Tibial artery (tissue), 4 donors: Measurements from ENCODE around the gene SOX5.
"Not testable (repeated sequence)": the region's sequence is repeated elsewhere in the genome, so short reads cannot be mapped to it uniquely, and the experiment has no call there.

Source experiments
- DNase-seq, 2 donors: peaks; one replicate each; pipeline ENCODE4 v3.0.0-alpha.2; 2019
- H3K27ac ChIP-seq, 2 donors: fragments of 200-600 bp; sonication (generic) in 1 of 2; 1 replicate in 1 of 2; 2 replicates in 1 of 2; pipeline ENCODE4 v1.5.1; 2018 to 2019; ENCODE audit warnings: mild to moderate bottlenecking in 1 of 2
- H3K27me3 ChIP-seq, 2 donors: fragments of 200-600 bp; sonication (generic) in 1 of 2; one replicate each; pipeline versions ENCODE4 v1.5.1 to v1.6.0; 2016 to 2019
- H3K36me3 ChIP-seq, 3 donors: fragments of 200-600 bp; sonication (generic) in 2 of 3; one replicate each; pipeline ENCODE4 v1.5.1; 2016 to 2019; ENCODE audit warnings: mild to moderate bottlenecking in 2 of 3
- H3K4me1 ChIP-seq, 4 donors: fragments of 200-600 bp; sonication (generic) in 2 of 4; 1 replicate in 3 of 4; 2 replicates in 1 of 4; pipeline ENCODE4 v1.5.1; 2016 to 2019
- H3K4me3 ChIP-seq, 2 donors: fragments of 200-600 bp; sonication (generic) in 1 of 2; 1 replicate in 1 of 2; 2 replicates in 1 of 2; pipeline ENCODE4 v1.5.1; 2018 to 2019; ENCODE audit warnings: mild to moderate bottlenecking in 2 of 2
- H3K9me3 ChIP-seq, 3 donors: fragments of 200-600 bp; sonication (generic) in 1 of 3; one replicate each; pipeline ENCODE4 v1.5.1; 2016 to 2019
- intact Hi-C: fragments of 100-400 bp; cut with DNase I; formaldehyde crosslinking; loops from one replicate; pipeline ENCODE4 v1.15.0; 2023; ENCODE audit warnings: low total_unique reads
- TF ChIP-seq, protein P1 (sequence below), 2 experiments: fragments of 200-600 bp in 1 of 2; fragments of 450-650 bp in 1 of 2; IDR thresholded peaks; one replicate each; pipeline ENCODE4 v1.5.1; 2017 to 2019; ENCODE audit warnings: antibody characterized with exemption in 2 of 2, mild to moderate bottlenecking in 1 of 2, moderate library complexity in 1 of 2

The SOX5 gene

GRCh38 chr12:23824358-23824757 lies 125.1 kb downstream of the SOX5 start:
- Histone ChIP-seq H3K36me3 (peaks cover 0 to 5% (median 0%) of the 10 kb centered on the region in 3 donors), H3K27ac (no peak overlapping the region), H3K9me3 (no peaks in the 10 kb centered on the region), H3K4me1 (no peaks in the 10 kb centered on the region), H3K4me3 (no peak overlapping the region), H3K27me3 (no peaks in the 10 kb centered on the region)
- intact Hi-C loops = no loop called here
- no peak for DNase-seq
- TF ChIP-seq, protein P1, sequence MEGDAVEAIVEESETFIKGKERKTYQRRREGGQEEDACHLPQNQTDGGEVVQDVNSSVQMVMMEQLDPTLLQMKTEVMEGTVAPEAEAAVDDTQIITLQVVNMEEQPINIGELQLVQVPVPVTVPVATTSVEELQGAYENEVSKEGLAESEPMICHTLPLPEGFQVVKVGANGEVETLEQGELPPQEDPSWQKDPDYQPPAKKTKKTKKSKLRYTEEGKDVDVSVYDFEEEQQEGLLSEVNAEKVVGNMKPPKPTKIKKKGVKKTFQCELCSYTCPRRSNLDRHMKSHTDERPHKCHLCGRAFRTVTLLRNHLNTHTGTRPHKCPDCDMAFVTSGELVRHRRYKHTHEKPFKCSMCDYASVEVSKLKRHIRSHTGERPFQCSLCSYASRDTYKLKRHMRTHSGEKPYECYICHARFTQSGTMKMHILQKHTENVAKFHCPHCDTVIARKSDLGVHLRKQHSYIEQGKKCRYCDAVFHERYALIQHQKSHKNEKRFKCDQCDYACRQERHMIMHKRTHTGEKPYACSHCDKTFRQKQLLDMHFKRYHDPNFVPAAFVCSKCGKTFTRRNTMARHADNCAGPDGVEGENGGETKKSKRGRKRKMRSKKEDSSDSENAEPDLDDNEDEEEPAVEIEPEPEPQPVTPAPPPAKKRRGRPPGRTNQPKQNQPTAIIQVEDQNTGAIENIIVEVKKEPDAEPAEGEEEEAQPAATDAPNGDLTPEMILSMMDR (IDR thresholded peaks at IDR 0.05) = no peak

- H3K4me3 ChIP-seq, DNase-seq, intact Hi-C loops, H3K36me3 ChIP-seq, H3K27ac ChIP-seq, H3K27me3 ChIP-seq, H3K9me3 ChIP-seq, H3K4me1 ChIP-seq: not testable (repeated sequence)
Observed at GRCh38 chr12:23822883-23823282, 126.6 kb downstream of the SOX5 start.

DNA sequence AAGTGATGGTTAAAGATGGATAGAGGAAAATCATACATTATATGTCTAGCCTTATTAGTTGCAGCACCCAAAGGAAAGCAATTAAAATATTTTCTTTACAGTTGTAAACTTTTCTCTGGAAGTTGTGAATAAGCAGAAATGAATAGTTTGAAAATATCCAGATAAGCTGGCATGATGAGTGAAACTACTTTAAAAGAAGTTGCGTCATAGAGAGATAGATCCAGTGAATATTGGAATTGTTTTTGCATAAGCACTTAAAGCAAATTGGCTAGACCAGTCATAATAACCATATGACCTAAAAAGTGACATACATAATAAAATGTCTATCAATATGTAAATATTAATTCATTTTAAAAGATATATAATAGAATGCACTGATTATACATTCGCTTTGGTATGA lies 132.1 kb downstream of the SOX5 start:
- intact Hi-C loops = no loop called here
- Histone ChIP-seq H3K4me1 (no peaks in the 10 kb centered on the region), H3K27ac (no peak overlapping the region), H3K9me3 (no peaks in the 10 kb centered on the region), H3K27me3 (no peaks in the 10 kb centered on the region), H3K36me3 (no peaks in the 10 kb centered on the region), H3K4me3 (no peak overlapping the region)
- DNase-seq = no peak
- TF ChIP-seq, protein P1 (IDR thresholded peaks at IDR 0.05) = no peak

DNA sequence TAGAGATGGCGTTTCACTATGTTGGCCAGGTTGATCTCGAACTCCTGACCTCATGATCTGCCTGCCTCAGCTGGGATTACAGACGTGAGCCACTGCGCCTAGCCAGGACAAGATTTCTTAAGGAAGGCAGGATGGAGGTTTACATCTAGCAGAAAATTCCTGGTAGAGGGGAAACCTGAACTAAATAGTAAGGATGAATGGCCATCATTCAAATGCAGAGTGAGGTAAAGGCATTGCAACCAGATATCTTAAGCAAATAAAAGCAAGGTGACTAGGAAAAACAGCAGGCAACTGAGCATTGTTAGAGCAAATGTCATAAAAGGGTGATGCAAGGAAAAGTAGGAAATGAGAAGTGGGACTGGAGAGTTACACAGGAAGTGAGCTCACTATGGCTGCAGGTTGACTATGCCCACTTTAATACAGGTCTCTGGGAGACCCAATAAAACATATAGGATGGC lies 133.0 kb downstream of the SOX5 start:
- Histone ChIP-seq H3K36me3 (no peaks in the 10 kb centered on the region), H3K4me3 (no peak overlapping the region), H3K9me3 (no peaks in the 10 kb centered on the region), H3K4me1 (no peaks in the 10 kb centered on the region), H3K27me3 (no peaks in the 10 kb centered on the region), H3K27ac (no peak overlapping the region)
- intact Hi-C loops = no loop called here
- DNase-seq = peak in 1 of 2 donors; percentile 13
- TF ChIP-seq, protein P1 (IDR thresholded peaks at IDR 0.05) = no peak

GRCh38 chr12:23815810-23816209 lies 133.7 kb downstream of the SOX5 start:
- Histone ChIP-seq H3K27ac (no peak overlapping the region), H3K4me3 (no peak overlapping the region), H3K27me3 (no peaks in the 10 kb centered on the region), H3K9me3 (no peaks in the 10 kb centered on the region), H3K4me1 (no peaks in the 10 kb centered on the region), H3K36me3 (no peaks in the 10 kb centered on the region)
- no peak for DNase-seq
- intact Hi-C loops = no loop called here
- TF ChIP-seq, protein P1 (IDR thresholded peaks at IDR 0.05) = no peak

DNA sequence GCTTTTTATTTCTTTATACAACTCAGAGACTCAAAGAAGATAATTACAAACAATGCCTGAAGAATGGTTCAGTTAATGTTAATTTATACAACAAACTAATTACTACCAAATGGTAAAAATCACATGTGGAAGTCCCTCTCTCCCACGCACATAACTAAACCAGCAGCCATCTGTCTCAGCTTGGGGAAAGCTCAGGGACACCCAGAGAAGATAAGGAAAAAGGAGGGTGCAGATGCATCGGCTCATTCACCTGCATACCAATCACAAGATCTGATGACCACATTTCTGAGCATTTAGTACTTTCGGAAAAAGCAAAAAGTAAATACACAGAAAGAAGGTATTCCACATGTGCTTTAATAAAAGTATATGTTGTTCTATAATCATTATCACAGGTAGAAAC lies 136.3 kb downstream of the SOX5 start:
- Histone ChIP-seq H3K4me3 (no peak overlapping the region), H3K36me3 (no peaks in the 10 kb centered on the region), H3K9me3 (no peaks in the 10 kb centered on the region), H3K27me3 (no peaks in the 10 kb centered on the region), H3K4me1 (no peaks in the 10 kb centered on the region), H3K27ac (no peak overlapping the region)
- intact Hi-C loops = no loop called here
- DNase-seq = no peak
- TF ChIP-seq, protein P1 (IDR thresholded peaks at IDR 0.05) = no peak
